ES-I3 (cell line): ENCODE measurements around the gene GCN1.
A peak's percentile ranks its signal among the peaks of the same experiment; 100 is the strongest.

Source experiments
- H3K36me3 ChIP-seq: 2 replicates; pipeline ENCODE4 v1.6.1; 2013; ENCODE audit warnings: mild to moderate bottlenecking, low read length, control low read depth, moderate library complexity; ENCODE audit not compliant: insufficient read depth
- H3K4me1 ChIP-seq: 2 replicates; pipeline ENCODE4 v1.6.1; 2013; ENCODE audit warnings: mild to moderate bottlenecking, control low read depth, low read length; ENCODE audit not compliant: insufficient read depth
- H3K9ac ChIP-seq: 2 replicates; pipeline ENCODE4 v1.6.1; 2013; ENCODE audit warnings: low read depth, mild to moderate bottlenecking, low read length, moderate library complexity
- H3K9me3 ChIP-seq: 2 replicates; pipeline ENCODE4 v1.6.1; 2013; ENCODE audit warnings: mild to moderate bottlenecking, low read length, moderate library complexity; ENCODE audit not compliant: control insufficient read depth, insufficient read depth

GCN1 gene

DNA sequence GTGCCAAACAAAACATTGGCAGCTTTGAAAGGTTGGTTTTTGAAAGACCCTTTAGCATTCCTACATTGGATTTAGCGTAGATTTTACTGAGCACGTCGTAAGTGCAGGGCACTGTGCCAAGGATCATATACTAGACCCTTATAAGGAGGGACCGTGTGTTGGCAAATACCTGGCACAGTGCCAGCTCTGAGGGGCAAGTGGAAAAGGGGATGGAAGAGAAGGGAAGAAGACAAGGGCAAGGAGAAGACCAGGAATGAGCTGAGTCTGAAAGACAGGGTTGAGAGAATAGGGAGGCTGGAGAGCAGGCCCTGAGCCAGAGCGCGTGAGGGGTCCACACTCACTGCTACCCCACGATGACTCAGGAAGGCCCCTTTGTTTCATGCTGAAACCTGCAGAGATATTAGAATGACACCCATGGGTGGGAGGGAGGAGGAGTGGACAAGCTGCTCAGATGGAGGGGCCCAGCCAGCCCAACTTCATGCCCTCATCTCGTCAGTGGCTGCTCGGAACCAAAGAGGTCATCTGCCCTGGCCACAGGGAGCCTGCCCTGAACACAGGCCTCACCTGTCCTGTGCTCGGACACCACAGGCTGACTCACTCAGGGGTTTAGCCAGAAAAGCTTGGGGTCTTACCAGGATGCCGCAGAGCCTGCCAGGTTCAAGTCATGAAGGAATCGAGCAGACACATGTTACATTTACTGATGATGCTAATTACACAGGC, 103.0 kb downstream of the GCN1 start:
- no peaks in the 10 kb centered on the region; the same call in 1 of the 2 replicates for H3K36me3 ChIP-seq
- no peak overlapping the region for H3K9ac ChIP-seq
- H3K4me1 ChIP-seq, result peaks cover 28% of the 10 kb centered on the region; the same call in 1 of the 2 replicates
- H3K9me3 ChIP-seq, result no peaks in the 10 kb centered on the region

DNA sequence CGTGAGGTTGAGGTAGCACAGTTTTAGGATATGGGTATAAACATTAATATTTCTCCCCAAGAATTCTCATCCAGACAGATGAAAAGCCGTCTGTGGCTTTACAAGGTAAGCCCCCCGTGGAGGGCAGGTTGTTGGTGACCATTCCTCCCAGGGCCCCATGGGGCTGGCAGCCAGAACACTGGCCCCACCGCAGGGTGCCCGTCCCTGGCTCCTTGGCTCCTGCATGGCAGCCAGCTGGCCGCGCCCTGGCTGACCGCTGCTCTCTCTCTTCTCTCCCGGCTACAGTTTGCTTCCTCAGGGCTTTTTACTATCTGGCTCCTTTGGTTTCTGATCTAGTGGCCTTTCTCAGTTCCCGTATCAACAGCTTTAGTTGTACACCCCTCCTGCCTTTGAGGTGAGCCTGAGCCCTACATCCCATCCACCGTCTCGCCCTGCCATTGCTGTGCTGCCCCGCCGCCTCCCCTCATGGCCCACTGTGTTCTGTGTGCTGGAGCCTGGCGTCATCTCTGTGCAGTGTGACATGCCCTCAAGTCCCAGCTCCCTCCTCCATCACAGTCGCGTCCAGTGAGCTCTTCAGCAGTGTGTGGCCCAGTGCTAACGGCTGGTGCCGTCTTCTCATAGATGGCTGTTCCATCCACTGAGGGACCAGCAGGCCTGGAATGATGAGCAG, 103.8 kb downstream of the GCN1 start:
- H3K9ac ChIP-seq, result no peak overlapping the region
- no peaks in the 10 kb centered on the region; the same call in 1 of the 2 replicates for H3K36me3 ChIP-seq
- peaks cover 33% of the 10 kb centered on the region for H3K4me1 ChIP-seq
- no peaks in the 10 kb centered on the region for H3K9me3 ChIP-seq

DNA sequence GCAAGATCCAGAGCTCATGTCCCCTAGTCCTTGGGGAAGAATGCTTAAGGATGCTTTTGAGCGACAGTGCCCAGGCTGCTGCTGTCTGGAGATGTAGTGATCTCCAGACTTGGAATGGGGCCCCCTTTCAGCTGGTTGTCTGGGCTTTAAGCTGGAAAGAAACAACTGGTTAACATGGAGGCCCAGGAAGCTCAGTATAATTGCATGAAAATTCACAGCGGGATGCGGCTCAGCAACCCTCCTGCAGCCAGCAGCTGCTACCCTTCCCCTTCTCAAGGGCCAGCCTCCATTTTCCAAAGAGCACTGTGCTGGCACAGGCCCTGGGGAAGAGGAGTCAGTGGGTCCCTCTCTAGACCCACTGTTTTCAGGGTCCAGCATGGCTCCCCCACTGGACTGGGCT, 104.3 kb downstream of the GCN1 start:
- Histone ChIP-seq H3K9ac (no peak overlapping the region), H3K4me1 (peaks cover 38% of the 10 kb centered on the region), H3K36me3 (no peaks in the 10 kb centered on the region; the same call in 1 of the 2 replicates), H3K9me3 (no peaks in the 10 kb centered on the region)

DNA sequence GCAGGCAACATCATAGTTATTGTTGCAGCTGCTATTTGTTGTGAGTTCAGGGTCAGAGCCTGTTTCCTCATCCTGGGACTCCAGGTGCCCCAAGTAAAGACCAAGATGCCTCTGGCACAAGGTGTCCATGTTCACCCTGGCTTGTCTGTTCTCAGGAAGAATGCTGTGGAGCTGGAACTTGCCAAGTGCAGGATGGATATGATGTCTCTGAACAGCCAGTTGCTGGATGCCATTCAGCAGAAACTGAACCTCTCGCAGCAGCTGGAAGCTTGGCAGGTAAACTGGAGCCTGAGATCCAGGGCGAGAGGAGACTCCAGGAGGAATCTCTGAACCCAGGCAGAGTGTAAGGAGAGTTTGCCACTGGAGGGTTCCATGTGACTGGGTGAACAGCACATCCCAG, 104.7 kb downstream of the GCN1 start:
- Histone ChIP-seq H3K4me1 (peaks cover 37% of the 10 kb centered on the region), H3K36me3 (no peaks in the 10 kb centered on the region; the same call in 1 of the 2 replicates), H3K9me3 (no peaks in the 10 kb centered on the region), H3K9ac (no peak overlapping the region)

DNA sequence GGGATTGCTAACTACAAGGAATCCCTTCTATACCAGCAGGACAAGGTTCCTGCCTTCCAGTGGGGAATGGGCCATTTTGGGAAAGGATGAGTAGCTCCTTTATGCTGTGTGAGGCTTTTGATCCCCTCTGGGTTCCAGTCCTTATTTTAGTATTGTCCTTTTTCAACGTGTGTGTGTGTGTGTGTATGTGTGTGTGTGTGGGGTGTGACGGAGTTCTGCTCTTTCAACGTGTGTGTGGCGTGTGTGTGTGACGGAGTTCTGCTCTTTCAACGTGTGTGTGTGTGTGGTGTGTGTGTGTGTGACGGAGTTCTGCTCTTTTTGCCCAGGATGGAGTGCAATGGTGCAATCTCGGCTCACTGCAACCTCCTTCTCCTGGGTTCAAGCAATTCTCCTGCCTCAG, 105.4 kb downstream of the GCN1 start:
- Histone ChIP-seq H3K9me3 (no peaks in the 10 kb centered on the region), H3K4me1 (peaks cover 30% of the 10 kb centered on the region)

DNA sequence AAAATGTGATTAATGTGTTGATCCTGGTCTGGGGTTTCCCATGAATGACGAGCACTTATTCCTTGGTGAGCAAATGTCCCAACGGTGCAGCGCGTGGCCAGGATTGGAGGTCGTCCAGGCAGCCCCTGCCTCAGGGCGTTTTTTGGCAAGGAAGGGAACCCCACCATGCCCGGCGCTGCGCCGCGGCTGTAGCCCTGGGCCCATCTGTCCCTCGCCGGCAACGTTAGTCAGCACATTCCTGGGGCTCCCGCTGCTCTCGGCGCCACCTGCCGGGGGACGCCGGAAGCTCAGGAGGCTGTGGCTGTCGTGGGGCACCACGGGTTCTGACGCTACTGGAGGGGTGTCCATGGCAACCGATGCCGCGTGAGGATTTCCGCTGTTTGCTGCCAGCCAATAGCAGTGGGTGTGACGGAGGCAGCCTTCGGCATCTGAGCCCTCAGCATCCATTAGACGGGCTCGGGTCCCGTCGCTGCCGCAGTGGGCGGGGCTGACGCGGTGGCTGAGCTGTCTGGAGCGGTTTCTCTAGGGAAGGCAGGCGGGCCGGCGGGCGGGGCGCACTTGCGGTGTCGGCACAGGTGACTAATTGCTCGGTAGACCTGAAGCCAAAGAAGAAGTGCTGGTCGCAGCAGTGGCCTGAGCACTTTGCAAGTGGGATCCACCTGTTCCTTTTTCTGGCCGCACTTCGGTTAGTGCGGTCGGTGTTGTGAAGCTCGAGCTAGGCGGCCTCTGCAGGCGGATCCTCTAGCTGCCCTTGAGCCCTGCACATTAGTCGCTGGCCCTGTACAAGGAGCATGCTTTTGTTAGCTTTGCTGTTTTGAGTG, 107.5 kb downstream of the GCN1 start:
- Histone ChIP-seq H3K9me3 (no peaks in the 10 kb centered on the region), H3K4me1 (peaks cover 18% of the 10 kb centered on the region), H3K9ac (peak overlapping the region; percentile 40), H3K36me3 (no peaks in the 10 kb centered on the region; the same call in 1 of the 2 replicates)

More for the DNA sequence above, 105.4 kb downstream of the GCN1 start:
- Histone ChIP-seq H3K9ac (no peak overlapping the region), H3K36me3 (no peaks in the 10 kb centered on the region; the same call in 1 of the 2 replicates)

DNA sequence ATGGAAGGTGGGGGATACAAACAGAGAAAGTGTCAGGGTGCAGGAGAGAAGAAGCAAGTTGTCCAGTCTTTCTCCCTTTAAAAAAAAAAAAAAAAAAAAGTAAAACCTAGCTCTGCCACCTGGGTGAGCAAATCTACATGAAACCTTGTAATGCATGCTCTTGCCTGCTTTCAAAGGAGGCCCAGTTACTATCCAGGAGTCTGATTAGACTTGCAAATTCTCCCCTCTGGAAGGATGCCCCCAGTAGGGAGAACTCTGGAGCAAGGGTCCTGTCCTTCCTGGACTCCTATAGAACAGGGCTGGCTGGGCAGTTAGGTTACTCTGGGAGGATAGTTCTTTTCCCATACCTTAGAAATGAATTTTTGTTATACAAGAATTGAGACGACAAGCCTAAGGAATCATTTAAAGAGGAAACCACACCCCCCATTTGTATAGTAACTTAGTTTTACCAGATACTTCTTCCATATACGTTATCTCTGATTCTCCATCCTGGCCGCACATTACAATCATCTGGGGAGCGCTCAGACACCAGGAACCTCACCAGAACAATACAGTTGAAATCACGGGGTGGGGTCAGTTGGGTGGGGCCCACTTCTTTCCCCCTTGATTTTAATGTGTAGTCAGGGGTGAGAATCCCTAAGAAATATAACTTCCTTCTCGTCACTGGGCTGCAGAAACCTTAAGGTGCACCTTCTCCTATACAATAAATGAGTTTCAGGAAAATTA, 108.4 kb downstream of the GCN1 start:
- H3K36me3 ChIP-seq, result no peaks in the 10 kb centered on the region
- no peaks in the 10 kb centered on the region for H3K9me3 ChIP-seq
- H3K9ac ChIP-seq, result peak overlapping the region; percentile 34
- peaks cover 18% of the 10 kb centered on the region for H3K4me1 ChIP-seq

DNA sequence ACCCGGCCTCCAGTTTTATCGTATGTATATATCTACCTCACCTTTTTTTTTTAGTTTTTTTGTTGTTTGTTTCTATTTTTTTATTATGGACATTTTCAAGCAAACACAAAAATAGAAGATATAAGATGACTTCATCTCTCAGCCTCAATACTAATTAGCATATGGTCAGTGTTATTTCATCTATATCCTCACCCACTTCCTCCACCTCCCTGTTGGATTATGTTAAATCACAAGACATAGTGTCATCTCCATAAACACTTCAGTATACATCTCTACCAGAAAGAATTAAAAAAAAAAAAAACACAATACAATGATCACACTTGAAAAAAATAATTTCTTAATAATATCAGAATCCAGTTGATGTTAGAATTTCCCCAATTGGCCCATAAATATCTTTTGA, 112.9 kb downstream of the GCN1 start:
- Histone ChIP-seq H3K9ac (no peak overlapping the region), H3K9me3 (no peaks in the 10 kb centered on the region), H3K4me1 (peaks cover 13% of the 10 kb centered on the region), H3K36me3 (no peaks in the 10 kb centered on the region)

DNA sequence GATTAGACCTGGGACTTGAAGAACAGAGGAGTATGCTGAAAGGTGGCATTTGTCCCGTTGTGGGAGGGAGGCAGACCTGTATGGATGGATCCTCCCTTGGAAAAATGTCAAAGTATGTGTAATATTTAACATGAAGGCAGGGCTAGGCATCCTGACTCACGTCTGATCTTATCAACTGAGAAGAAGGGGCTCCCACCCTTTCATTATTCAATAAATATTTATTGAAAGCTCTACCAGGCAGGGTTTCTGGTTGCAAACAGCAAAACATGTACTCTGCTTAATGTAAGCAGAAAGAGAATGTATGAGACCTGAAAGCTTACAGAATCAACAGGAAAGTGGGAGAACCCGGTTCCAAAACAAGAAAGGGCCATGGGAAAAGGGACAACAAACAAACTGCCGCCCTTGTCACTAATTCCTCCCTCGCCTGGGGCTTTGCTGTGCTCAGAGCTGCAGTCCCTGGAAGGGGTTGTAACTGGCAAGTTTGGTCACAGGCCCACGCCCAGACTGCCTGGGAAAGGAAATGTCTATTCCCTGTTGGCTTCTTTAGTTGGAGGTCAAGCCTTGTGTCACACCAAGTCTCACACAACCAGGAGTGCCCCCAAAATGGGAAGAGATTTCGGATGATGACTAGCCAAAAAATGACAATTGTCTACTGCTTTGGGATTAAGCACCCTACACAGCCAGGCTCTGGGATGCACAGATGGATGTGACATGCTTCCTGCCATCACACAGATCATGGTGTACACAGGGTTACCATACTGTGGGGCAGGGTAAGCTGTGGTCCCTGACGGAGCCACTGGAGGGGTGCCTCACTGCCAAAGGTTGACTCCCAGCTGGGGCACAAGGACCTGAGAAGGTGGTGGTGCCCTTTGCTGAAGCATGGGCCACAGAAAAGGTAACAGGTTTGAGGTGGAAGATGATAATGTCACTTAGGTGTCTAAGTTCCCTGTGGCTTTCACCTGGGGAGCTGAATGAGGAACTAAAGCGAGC, 114.8 kb downstream of the GCN1 start:
- H3K9ac ChIP-seq, result no peak overlapping the region
- no peaks in the 10 kb centered on the region for H3K36me3 ChIP-seq
- no peaks in the 10 kb centered on the region for H3K9me3 ChIP-seq
- no peaks in the 10 kb centered on the region for H3K4me1 ChIP-seq

DNA sequence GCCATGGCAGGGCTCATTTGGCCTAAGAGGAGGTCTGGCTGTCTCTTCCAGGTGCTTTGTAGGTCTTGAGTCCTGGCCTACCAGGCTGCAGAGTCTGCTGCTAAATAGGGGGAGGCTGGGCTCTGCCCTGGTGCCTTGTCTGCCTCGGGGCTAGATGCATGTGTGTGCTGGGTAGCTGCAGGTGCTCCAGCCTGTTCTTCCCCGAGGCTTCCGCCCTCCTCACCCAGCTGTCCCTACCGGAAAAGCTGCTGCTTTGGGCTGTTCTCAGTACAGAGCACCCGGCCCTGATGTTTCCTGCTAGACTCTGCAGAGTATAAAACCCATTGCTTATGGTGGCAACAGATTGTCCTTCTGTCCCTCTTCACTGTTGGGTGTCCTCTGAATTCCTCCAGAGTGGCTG, 115.6 kb downstream of the GCN1 start:
- Histone ChIP-seq H3K9ac (no peak overlapping the region), H3K4me1 (no peaks in the 10 kb centered on the region)

DNA sequence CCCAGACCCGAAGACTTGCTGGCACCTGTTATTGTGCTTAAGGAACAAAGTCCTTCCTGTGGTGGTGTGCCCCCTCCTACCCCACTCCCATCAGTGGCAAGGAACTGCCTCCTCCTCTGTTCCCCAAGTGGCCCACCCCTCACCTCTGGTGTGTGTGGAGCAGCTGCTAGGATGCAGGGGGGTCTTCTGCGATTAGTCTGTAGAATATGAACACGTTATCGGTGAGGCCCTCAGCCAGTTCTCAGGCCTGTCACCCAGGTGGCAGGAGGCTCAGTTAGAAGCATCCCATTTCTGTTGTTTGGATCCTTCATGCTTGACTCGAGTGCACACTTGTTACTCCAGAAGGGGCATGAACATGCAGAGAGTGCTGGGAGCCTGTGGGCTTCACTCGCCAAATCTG, 117.3 kb downstream of the GCN1 start:
- H3K36me3 ChIP-seq, result no peaks in the 10 kb centered on the region
- H3K9me3 ChIP-seq, result no peaks in the 10 kb centered on the region
- no peak overlapping the region for H3K9ac ChIP-seq
- H3K4me1 ChIP-seq, result no peaks in the 10 kb centered on the region

More for the DNA sequence above, 115.6 kb downstream of the GCN1 start:
- H3K9me3 ChIP-seq, result no peaks in the 10 kb centered on the region
- no peaks in the 10 kb centered on the region for H3K36me3 ChIP-seq
